HS-5 (cell line): Measurements from ENCODE around the gene RNF34.
"Not testable (repeated sequence)": the region's sequence is repeated elsewhere in the genome, so short reads cannot be mapped to it uniquely, and the experiment has no call there.

Source experiments
- DNase-seq: peaks from one replicate; pipeline ENCODE4 v3.0.0-alpha.2; 2012; ENCODE audit warnings: low read depth

RNF34 gene

GRCh38 chr12:121399391-121400331 lies at the start of gene RNF34:
TSS of gene RNF34 (plus strand) at chr12:121400118. CDS start at chr12:121400213, 95 bp downstream.
- peak; percentile 95 for DNase-seq

- peak; percentile 95 for DNase-seq
Observed at GRCh38 chr12:121351820-121352681, 47.9 kb upstream of the RNF34 start, which contains the start of gene ANAPC5. TSS of gene ANAPC5 (minus strand) at chr12:121352411. CDS start at chr12:121352340, 71 bp downstream.

- peak; percentile 16 for DNase-seq
Observed at GRCh38 chr12:121352682-121353018, 47.3 kb upstream of the RNF34 start.

GRCh38 chr12:121355818-121356217 lies 44.1 kb upstream of the RNF34 start:
- DNase-seq: no peak

GRCh38 chr12:121356657-121357056 lies 43.3 kb upstream of the RNF34 start:
- DNase-seq: no peak

GRCh38 chr12:121357331-121357730 lies 42.6 kb upstream of the RNF34 start:
- DNase-seq: no peak

GRCh38 chr12:121358073-121358472 lies 41.8 kb upstream of the RNF34 start:
- no peak for DNase-seq

- no peak for DNase-seq
Observed at GRCh38 chr12:121364683-121365121, 35.2 kb upstream of the RNF34 start.

GRCh38 chr12:121365416-121366062 lies 34.4 kb upstream of the RNF34 start:
- DNase-seq: no peak

GRCh38 chr12:121366063-121366459 lies 33.9 kb upstream of the RNF34 start:
- no peak for DNase-seq

- no peak for DNase-seq
Observed at GRCh38 chr12:121371404-121371803, 28.5 kb upstream of the RNF34 start.

GRCh38 chr12:121373755-121374154 lies 26.2 kb upstream of the RNF34 start:
- no peak for DNase-seq

- not testable (repeated sequence) for DNase-seq
Observed at GRCh38 chr12:121374336-121374735, 25.6 kb upstream of the RNF34 start.

GRCh38 chr12:121374945-121375584 lies 24.9 kb upstream of the RNF34 start:
- DNase-seq: not testable (repeated sequence)

- no peak for DNase-seq
Observed at GRCh38 chr12:121376754-121377697, 22.9 kb upstream of the RNF34 start.

- no peak for DNase-seq
Observed at GRCh38 chr12:121378736-121379135, 21.2 kb upstream of the RNF34 start.

GRCh38 chr12:121379945-121380344 lies 20.0 kb upstream of the RNF34 start:
- DNase-seq: no peak

- DNase-seq: no peak
Observed at GRCh38 chr12:121383601-121384021, 16.3 kb upstream of the RNF34 start.

GRCh38 chr12:121384891-121385290 lies 15.0 kb upstream of the RNF34 start:
- DNase-seq: not testable (repeated sequence)

GRCh38 chr12:121388421-121388981 lies 11.4 kb upstream of the RNF34 start:
- DNase-seq: peak; percentile 36
